ENCODE measurements around the gene ZNF117. TPM values are rescaled to one million over a fixed set of nuclear protein-coding genes. Genes with fewer than 3 reads are reported as not detected.

ZNF117 gene
- total RNA-seq: 5.6 and 7.8 TPM in 2 replicates

GRCh38 chr7:64990936-64991335, at the start of gene ZNF117:
ZNF117 (minus strand) TSS chr7:64991036.

GRCh38 chr7:65006094-65006992, 15.5 kb upstream of the ZNF117 start, which contains the start of gene ERV3-1:
ERV3-1 (minus strand) TSS chr7:65006687; CDS start chr7:64993026, 13,661 bp downstream.

Other genes starting within 250 kb of the ZNF117 start
- gene ZNF138, start 196.6 kb downstream of the ZNF117 start, total RNA-seq: 3.9 and 4.2 TPM in 2 replicates
- 1.3 and 3.3 TPM in 2 replicates for gene ZNF273, start 87.8 kb downstream of the ZNF117 start, total RNA-seq
- 12.1 and 17.1 TPM in 2 replicates for gene ERV3-1, start 15.7 kb upstream of the ZNF117 start, total RNA-seq

Data from endothelial cell of coronary artery (primary cell).